Effector CD4-positive, alpha-beta T cell (primary cell): ENCODE results near the gene SP140.
"Not testable (repeated sequence)": the region's sequence is repeated elsewhere in the genome, so short reads cannot be mapped to it uniquely, and the experiment has no call there.

Experiments used
- DNase-seq: peaks from one replicate; pipeline ENCODE4 v3.0.0-alpha.2; 2020

The SP140 gene

GRCh38 chr2:230295192-230295591, 69.7 kb downstream of the SP140 start:
- DNase-seq: no peak

DNA sequence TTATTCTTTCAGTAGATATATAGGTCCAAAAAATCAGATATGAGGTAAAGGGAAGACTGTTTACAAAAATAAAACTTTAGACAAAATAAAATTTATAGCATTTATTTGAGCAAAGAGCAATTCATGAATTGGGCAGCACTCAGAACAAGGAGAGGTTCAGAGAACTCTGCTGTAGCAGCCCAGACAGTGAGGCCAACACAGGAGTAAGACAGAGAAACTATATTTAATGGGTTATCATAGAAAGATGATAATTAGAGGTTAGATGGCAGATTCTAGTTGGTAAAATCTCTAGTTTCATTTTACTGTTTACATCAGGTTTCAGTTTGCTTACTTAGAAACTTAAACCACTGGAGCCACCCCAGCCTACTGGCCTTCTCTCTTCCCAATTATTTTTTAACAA, 71.4 kb downstream of the SP140 start:
- DNase-seq: no peak

DNA sequence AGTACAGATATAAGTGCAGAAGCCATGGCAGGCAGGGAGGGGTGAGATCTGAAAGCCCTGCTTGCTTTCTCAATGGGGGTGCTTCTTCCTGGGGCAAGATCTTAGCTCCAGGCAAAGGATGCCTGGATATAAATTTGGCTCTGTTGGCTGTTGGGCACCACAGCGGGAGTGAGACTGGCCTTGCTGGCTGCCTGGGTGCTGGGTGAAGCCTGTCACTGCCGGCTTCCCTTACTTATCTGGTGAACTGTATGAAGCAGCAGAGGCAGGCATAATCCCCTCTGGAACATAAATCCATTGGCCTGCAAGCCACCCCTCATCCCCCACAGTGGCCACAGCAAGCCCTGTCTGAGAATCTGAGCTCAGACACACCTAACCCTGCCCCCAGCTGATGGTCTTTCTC, 74.1 kb downstream of the SP140 start:
- no peak for DNase-seq

DNA sequence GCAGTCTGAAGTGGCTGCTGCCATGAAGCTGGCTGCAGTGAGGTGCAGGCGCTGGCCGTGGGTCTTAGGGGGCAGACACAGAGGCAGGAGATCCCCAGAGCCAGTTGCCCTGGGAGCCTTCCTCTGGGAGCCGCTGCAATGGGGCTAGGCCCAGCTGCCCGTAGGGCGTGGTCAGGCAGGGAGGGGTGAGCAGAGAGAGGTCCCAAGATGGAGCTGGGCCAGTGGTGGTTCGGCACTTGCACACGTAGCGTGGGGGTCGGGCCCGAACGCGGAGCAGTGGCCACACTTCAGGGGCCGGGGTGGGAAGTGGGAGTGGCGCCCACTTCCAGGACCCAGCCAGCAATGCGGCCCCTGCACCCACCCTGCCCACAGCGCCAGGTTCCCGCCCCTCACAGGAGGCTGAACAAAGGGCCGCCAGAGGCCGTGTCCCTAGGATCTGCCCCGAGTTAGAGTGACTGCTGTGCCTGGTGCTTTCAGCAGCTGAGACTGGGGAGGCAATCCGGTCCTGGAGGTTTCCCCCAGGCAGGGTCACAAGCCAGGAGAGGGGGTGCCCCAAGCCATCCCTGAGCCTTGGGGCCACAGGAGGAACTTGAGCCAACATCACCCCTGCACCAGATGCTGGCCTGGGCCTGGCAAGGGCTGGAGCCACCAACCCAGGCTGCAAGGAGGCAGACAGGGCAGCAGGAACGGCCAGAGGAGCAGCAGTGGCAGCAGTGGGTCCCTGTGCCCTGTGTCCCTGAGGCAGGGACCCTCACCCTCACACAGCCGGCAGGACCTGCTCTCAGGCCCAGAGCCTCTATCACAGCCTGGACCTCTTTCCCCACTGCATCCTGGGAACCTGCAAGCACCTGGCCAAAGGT, 80.1 kb downstream of the SP140 start:
- DNase-seq: no peak

- DNase-seq: no peak
These were observed 80.9 kb downstream of the SP140 start for GRCh38 chr2:230306474-230306873.

DNA sequence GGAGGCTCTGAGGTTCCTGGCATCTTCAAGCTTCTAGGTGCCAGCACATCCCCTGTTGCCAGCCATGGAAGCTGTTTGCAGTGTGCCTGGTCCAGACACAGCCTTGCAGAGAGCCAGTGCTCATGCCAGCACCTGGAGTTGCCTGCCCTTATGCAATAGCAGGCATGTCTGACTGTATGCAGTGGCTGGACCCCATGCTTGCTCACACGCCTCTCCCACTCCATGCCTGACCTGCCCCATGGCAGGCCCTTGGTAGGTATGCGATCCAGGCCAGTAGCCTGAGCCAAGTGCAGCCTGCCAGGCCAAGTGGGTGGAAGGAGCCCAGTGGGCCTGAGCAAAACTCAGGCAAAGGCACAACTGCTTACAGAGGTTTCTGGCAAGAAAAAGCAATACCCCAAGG, 81.9 kb downstream of the SP140 start:
- DNase-seq: no peak

- DNase-seq: no peak
These were observed 83.0 kb downstream of the SP140 start for GRCh38 chr2:230308402-230309000.

DNA sequence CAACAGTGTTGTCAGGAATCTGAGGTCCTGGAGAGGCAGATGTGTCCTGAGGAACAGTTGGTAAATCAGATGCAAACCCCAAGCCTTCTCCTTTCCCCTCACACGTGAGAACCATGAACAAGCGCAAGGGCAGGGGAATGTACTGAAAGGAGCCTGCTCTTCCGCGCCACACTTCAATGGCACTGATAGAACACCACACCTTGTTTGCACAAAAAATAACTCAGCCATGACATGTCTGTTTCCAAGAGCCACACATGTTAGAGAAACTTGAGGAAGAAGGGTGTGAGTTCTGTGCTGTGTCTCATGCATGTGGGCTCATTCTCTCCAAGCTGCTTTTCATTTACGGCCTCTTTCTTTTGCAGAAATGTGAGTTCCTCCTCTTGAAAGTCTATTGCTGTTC, 85.3 kb downstream of the SP140 start:
- DNase-seq: not testable (repeated sequence)

GRCh38 chr2:230311634-230312033, 86.1 kb downstream of the SP140 start:
- DNase-seq: not testable (repeated sequence)

DNA sequence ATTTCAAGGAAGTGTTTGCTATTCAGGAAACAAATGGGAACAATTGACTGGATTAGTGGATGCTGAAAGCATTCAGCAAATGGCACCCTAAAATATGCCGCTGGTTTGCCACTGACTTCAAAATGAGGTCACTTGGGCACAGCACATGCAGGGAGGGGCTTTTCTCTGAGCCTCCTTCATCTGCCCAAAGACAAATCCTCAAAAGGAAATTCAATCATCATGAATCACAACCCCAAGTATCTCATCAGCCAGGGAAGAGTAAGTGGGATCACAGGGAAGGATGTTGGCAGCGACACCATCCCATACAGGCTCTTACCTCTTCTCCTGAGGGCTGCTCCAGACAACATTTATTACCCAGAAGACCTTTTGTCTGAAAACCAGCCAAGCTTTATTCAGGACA, 87.1 kb downstream of the SP140 start:
- DNase-seq: no peak

DNA sequence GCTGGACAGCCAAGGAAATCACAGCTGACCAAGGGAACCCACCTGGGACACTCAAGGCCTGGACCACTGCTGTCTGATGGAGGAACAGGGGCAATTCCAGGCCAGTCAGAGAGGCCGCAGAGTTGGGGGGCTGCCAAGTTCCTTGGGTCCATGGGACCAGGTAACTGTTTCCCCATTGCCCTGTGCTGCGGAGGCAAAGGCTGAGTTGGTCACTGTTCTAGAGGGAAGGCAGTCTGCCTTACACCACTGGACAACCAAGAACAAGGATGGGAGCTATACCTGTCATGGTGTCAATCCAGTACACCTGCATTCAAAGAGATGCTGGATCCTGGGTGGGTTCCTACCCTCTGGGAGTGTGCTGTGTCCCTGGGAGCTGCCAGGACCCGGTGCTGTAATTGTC, 91.8 kb downstream of the SP140 start:
- no peak for DNase-seq

- DNase-seq: no peak
These were observed 92.9 kb downstream of the SP140 start for GRCh38 chr2:230318190-230319121.

DNA sequence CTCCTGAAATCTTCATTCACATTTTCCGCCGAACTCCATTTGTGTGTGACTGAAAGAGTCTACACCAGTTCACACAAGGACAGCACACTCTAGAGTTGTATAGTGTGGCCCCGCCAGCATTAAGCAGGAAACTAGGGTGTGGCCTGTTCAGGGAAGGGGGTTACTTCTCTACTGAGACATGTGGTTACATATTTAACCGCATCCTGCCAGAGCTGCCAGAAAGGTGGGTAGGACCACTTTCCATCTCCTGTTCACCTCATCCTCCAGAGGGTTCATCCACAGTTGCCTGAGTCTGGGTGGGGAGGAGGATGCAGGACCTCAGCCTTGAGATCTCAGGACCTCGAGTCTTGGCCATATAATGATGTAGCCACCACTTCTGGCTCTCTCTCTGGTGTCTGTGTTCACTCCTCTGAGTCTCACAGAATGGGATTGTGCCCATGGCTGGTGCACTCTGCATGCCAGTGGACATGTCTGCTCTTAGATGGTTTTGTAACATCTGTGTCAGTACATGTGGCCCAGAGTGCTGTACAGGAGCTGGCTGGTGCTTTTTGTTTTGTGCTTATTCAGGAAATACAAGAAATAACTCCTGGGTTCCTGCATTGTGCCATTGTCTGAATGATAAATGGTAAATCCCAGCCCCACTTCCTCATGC, 93.8 kb downstream of the SP140 start:
- peak; percentile 47 for DNase-seq

DNA sequence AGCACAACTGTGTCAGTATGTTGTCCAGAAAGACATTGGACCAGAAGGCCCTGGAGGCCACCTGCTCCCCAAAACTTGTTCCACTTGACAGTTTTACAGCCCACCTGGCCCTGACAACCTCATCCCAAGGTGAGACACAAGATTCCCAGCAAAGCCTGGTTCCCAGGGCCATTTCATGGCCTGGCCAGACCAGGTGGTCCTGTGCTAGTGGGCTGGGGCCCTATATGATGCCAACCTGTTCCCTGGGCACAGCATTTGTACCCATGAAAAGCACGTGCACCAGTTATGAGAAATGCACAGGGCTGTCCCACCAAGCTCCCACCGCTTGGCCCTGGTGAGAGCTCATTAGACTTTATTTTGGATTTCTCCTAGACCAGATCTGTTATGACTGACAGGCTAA, 95.5 kb downstream of the SP140 start:
- DNase-seq: no peak

GRCh38 chr2:230322561-230323384, 97.2 kb downstream of the SP140 start:
- no peak for DNase-seq

- no peak for DNase-seq
These were observed 98.0 kb downstream of the SP140 start for GRCh38 chr2:230323385-230324106.

GRCh38 chr2:230324503-230324902, 99.0 kb downstream of the SP140 start:
- DNase-seq: no peak

- DNase-seq: no peak
These were observed 100.0 kb downstream of the SP140 start for GRCh38 chr2:230325316-230326243.

- DNase-seq: peak; percentile 74
These were observed 101.2 kb downstream of the SP140 start, which contains the start of gene SP140L for GRCh38 chr2:230326453-230327417. SP140L (plus strand) TSS chr2:230327193; CDS start chr2:230327270, 77 bp downstream.
